ENCODE results near the gene ANKRD63. TPM values are rescaled to one million over a fixed set of nuclear protein-coding genes. Genes with fewer than 3 reads are reported as not detected.

ANKRD63 gene
- total and polyA plus RNA-seq, 2 donors (not counting 1 experiment from before 2014, with no cell fraction given), result 0.25 TPM; not detected in 1

- 36% methylated on average over 2 of the region's 4 CpGs for WGBS (ENCODE audit: insufficient coverage)
- Histone ChIP-seq H4K20me1 (ENCODE audit: control insufficient read depth, insufficient read depth, low read length, poor library complexity, severe bottlenecking) (no peaks in the 10 kb centered on the region), H3K9me3 (ENCODE audit: control extremely low read depth in 1 of 3, control insufficient read depth in 2 of 3, insufficient read depth in 1 of 3, low read length in 2 of 3) (no peaks in the 10 kb centered on the region), H3K4me1 (ENCODE audit: control insufficient read depth in 2 of 2, insufficient read depth in 2 of 2, low read length in 2 of 2) (peaks cover 17 to 29% of the 10 kb centered on the region in 2 donors), H3K79me2 (ENCODE audit: control insufficient read depth, insufficient read depth, low read length) (no peaks in the 10 kb centered on the region), H3K4me2 (replicated peaks; ENCODE audit: low read depth, low read length, poor library complexity, severe bottlenecking) (no peak overlapping the region), H3K27me3 (replicated peaks in 1 of 4; ENCODE audit: control extremely low read depth in 1 of 4, control insufficient read depth in 3 of 4, insufficient read depth in 4 of 4, low read length in 3 of 4) (peaks cover 0 to 5% (median 4%) of the 10 kb centered on the region in 4 experiments), H3K4me3 (ENCODE audit: control extremely low read depth in 1 of 5, extremely low read depth in 1 of 5, insufficient read depth in 1 of 5, low read depth in 2 of 5, low read length in 4 of 5) (no peak overlapping the region), H3K36me3 (replicated peaks in 1 of 2; ENCODE audit: control extremely low read depth in 1 of 2, control insufficient read depth in 1 of 2, extremely low read depth in 1 of 2, insufficient read depth in 2 of 2, low read length in 1 of 2) (no peaks in the 10 kb centered on the region), H3K27ac (ENCODE audit: low read length in 2 of 2) (no peak overlapping the region), H3K9ac (ENCODE audit: low read length) (no peak overlapping the region), H2AFZ (ENCODE audit: insufficient read depth, low read depth, low read length, poor library complexity, severe bottlenecking) (no peak overlapping the region)
- peaks cover 20% of the 10 kb centered on the region for H3K4me1 Mint-ChIP-seq
- ATAC-seq (ENCODE audit: low read depth) (no peak), DNase-seq (no peak)
- no peak overlapping the region for H3K27ac Mint-ChIP-seq
- ChIA-PET POLR2A (interaction anchor here (1.0 kb wide), 1 partner anchor 8 kb away, joined by 3 read pairs; the partner anchor contains the start of gene INAFM2), CTCF (interaction anchor here (0.9 to 14.9 kb wide), 6 partner anchors 6 to 105 kb away, joined by 3 to 204 read pairs (median 4); partner anchors contain the start of genes CCDC9B and INAFM2)
- intact Hi-C loops (cut with micrococcal nuclease), result no loop called here
- no peak overlapping the region for H3K4me3 Mint-ChIP-seq
- peaks cover 8% of the 10 kb centered on the region for H3K27me3 Mint-ChIP-seq
- TF ChIP-seq EZH2 (IDR thresholded peaks at IDR 0.05; ENCODE audit: borderline replicate concordance, insufficient read depth, low read depth, low read length, poor library complexity, severe bottlenecking) (no peak), CTCF (IDR thresholded peaks at IDR 0.05) (no peak)
- H3K9me3 Mint-ChIP-seq (ENCODE audit: insufficient read depth), result no peaks in the 10 kb centered on the region
Observed at GRCh38 chr15:40314723-40315276, 31.9 kb upstream of the ANKRD63 start.

Data from B cell (primary cell).